Spleen (tissue), 11 donors: Measurements from ENCODE around the gene RBM39. TPM values are rescaled to one million over a fixed set of nuclear protein-coding genes. Genes with fewer than 3 reads are reported as not detected.
A peak's percentile ranks its signal among the peaks of the same experiment; 100 is the strongest.

Source experiments
- DNase-seq: peaks from one replicate; pipeline ENCODE4 v3.0.0-alpha.2; 2020
- H3K27ac ChIP-seq, 8 donors: fragments of 200-600 bp; sonication (generic) in 7 of 8; 1 replicate in 4 of 8; 2 replicates in 4 of 8; pipeline versions ENCODE4 v1.5.0 to v1.8.0; 2016 to 2021; ENCODE audit warnings: inconsistent platforms in 4 of 8, mild to moderate bottlenecking in 4 of 8, moderate library complexity in 1 of 8
- H3K27me3 ChIP-seq, 7 donors: fragments of 200-600 bp; sonication (generic) in 6 of 7; replicated peaks in 1 of 7; 1 replicate in 4 of 7; 2 replicates in 3 of 7; pipeline versions ENCODE4 v1.5.0 to v1.8.0; 2016 to 2021; ENCODE audit warnings: inconsistent platforms in 3 of 7, mild to moderate bottlenecking in 1 of 7
- H3K36me3 ChIP-seq, 6 donors: fragments of 200-600 bp; sonication (generic) in 5 of 6; 1 replicate in 4 of 6; 2 replicates in 2 of 6; pipeline versions ENCODE4 v1.5.0 to v1.8.0; 2016 to 2021; ENCODE audit warnings: inconsistent platforms in 2 of 6
- H3K4me1 ChIP-seq, 6 donors: fragments of 200-600 bp; sonication (generic) in 5 of 6; 1 replicate in 3 of 6; 2 replicates in 3 of 6; pipeline versions ENCODE4 v1.5.0 to v1.8.0; 2016 to 2021; ENCODE audit warnings: inconsistent platforms in 3 of 6
- H3K4me3 ChIP-seq, 8 donors: fragments of 200-600 bp; sonication (generic) in 7 of 8; 1 replicate in 4 of 8; 2 replicates in 4 of 8; pipeline versions ENCODE4 v1.5.0 to v1.8.0; 2016 to 2021; ENCODE audit warnings: inconsistent platforms in 4 of 8, mild to moderate bottlenecking in 4 of 8, moderate library complexity in 2 of 8
- H3K9me3 ChIP-seq, 8 donors: fragments of 200-600 bp; sonication (generic) in 7 of 8; 1 replicate in 4 of 8; 2 replicates in 4 of 8; pipeline versions ENCODE4 v1.5.0 to v1.8.0; 2016 to 2021; ENCODE audit warnings: inconsistent platforms in 4 of 8
- CTCF ChIP-seq, 11 experiments: fragments of 200-600 bp in 7 of 11; fragments of 450-650 bp in 4 of 11; sonication (generic) in 4 of 11; IDR thresholded peaks in 8 of 11; conservative IDR thresholded peaks in 3 of 11; 1 replicate in 7 of 11; 2 replicates in 4 of 11; pipeline versions ENCODE4 v1.4.0 to v1.8.0; 2016 to 2021; ENCODE audit warnings: antibody characterized with exemption in 11 of 11, inconsistent platforms in 4 of 11, mild to moderate bottlenecking in 1 of 11
- POLR2A ChIP-seq, 3 donors: fragments of 450-650 bp; IDR thresholded peaks; one replicate each; pipeline ENCODE4 v1.5.1; 2017; ENCODE audit warnings: antibody characterized with exemption in 3 of 3, mild to moderate bottlenecking in 1 of 3
- POLR2AphosphoS5 ChIP-seq, 3 donors: sonication (generic); formaldehyde crosslinking; IDR thresholded peaks; one replicate each; pipeline ENCODE4 v1.5.1; 2017; ENCODE audit warnings: antibody characterized with exemption in 3 of 3
- WGBS, 5 donors: extraction: QIAGEN DNeasy Blood & Tissue Kit in 3 of 5; methylation state at CpG; one replicate each; pipeline versions ENCODE4 v1.1.5 to v1.1.7; 2013 to 2018; 5-methylcytosine and 5-hydroxymethylcytosine counted together
- intact Hi-C: fragments of 100-400 bp; cut with DNase I; formaldehyde crosslinking; loops from one replicate; pipeline ENCODE4 v1.15.0; 2023; ENCODE audit warnings: low total_unique reads
- polyA plus RNA-seq, 3 donors: library from polyadenylated mRNA; stranded (reverse); fragments of 200-250 nt; gene quantifications; one replicate each; pipeline ENCODE4 v1.2.1, GENCODE V29; 2013
- total RNA-seq, 7 donors: library from RNA; depleted of rRNA in 3 of 7; stranded (reverse); fragments of >200 nt in 3 of 7; fragmentation: NEBNext Ultra II Directional in 4 of 7; extraction: Animal tissue kit (Norgen Biotek cat#: 25700) in 4 of 7; gene quantifications; one replicate each; pipeline versions ENCODE4 v1.1.0 to v1.2.1, GENCODE V29; 2016 to 2021
- donor health status: healthy with polysubstance abuse.
- donor health status: DM: no; HTN: no; CAD: no; lungs with moderate emphysema.
- donor health status: DM: no; HTN: no; CAD: no.
- donor health status: Bipolar disorder and iron deficiency.
- donor health status: healthy.
- donor health status: DM: no; HTN: no; CAD: no.
- donor health status: DM: yes; HTN: yes; CAD: no.

RBM39 gene
- total and polyA plus RNA-seq, 10 donors = 287 to 649 (median 414) TPM

- H3K4me1 ChIP-seq = peaks cover 16 to 96% (median 50%) of the 10 kb centered on the region in 6 donors
- TF ChIP-seq POLR2AphosphoS5 (IDR thresholded peaks at IDR 0.05) (peak in 1 of 3 donors; percentile 10), POLR2A (IDR thresholded peaks at IDR 0.05) (no peak), CTCF (IDR thresholded peaks at IDR 0.05 in 8 of 11, conservative IDR thresholded peaks at IDR 0.05 in 3 of 11) (no peak)
- DNase-seq = no peak
- intact Hi-C loops = no loop called here
- WGBS, 5 donors = 69 to 80% (median 78%) methylated on average over 6 of the region's 6 CpGs
- peak overlapping the region in 1 of 8 donors; percentile 41 for H3K27ac ChIP-seq
- no peak overlapping the region for H3K4me3 ChIP-seq
- no peaks in the 10 kb centered on the region for H3K9me3 ChIP-seq
- H3K36me3 ChIP-seq = peaks cover 6 to 100% (median 91%) of the 10 kb centered on the region in 6 donors
- H3K27me3 ChIP-seq = no peaks in the 10 kb centered on the region
Observed at GRCh38 chr20:35711588-35712209, 30.4 kb downstream of the RBM39 start.

GRCh38 chr20:35710884-35711587, 31.0 kb downstream of the RBM39 start:
- intact Hi-C loops = no loop called here
- WGBS, 5 donors = 73 to 88% (median 82%) methylated on average over 6 of the region's 6 CpGs

GRCh38 chr20:35710039-35710438, 32.0 kb downstream of the RBM39 start:
- H3K4me1 ChIP-seq = peaks cover 16 to 85% (median 46%) of the 10 kb centered on the region in 6 donors
- no peak for TF ChIP-seq POLR2AphosphoS5 (IDR thresholded peaks at IDR 0.05)
- no peak for TF ChIP-seq CTCF (IDR thresholded peaks at IDR 0.05 in 8 of 11, conservative IDR thresholded peaks at IDR 0.05 in 3 of 11)
- no peak for TF ChIP-seq POLR2A (IDR thresholded peaks at IDR 0.05)
- DNase-seq = no peak
- H3K36me3 ChIP-seq = peaks cover 5 to 100% (median 91%) of the 10 kb centered on the region in 6 donors
- H3K27me3 ChIP-seq = no peaks in the 10 kb centered on the region
- H3K9me3 ChIP-seq = no peaks in the 10 kb centered on the region
- no peak overlapping the region for H3K4me3 ChIP-seq
- intact Hi-C loops = no loop called here
- no peak overlapping the region for H3K27ac ChIP-seq

More at GRCh38 chr20:35710884-35711587, 31.0 kb downstream of the RBM39 start:
- Histone ChIP-seq H3K27me3 (no peaks in the 10 kb centered on the region), H3K4me1 (peaks cover 16 to 95% (median 50%) of the 10 kb centered on the region in 6 donors), H3K9me3 (no peaks in the 10 kb centered on the region), H3K36me3 (peaks cover 6 to 100% (median 91%) of the 10 kb centered on the region in 6 donors), H3K4me3 (no peak overlapping the region), H3K27ac (peak overlapping the region in 1 of 8 donors; percentile 41)
- no peak for DNase-seq
- no peak for TF ChIP-seq POLR2A (IDR thresholded peaks at IDR 0.05)
- no peak for TF ChIP-seq CTCF (IDR thresholded peaks at IDR 0.05 in 8 of 11, conservative IDR thresholded peaks at IDR 0.05 in 3 of 11)
- TF ChIP-seq POLR2AphosphoS5 (IDR thresholded peaks at IDR 0.05) = no peak

GRCh38 chr20:35709259-35709658, 32.8 kb downstream of the RBM39 start:
- intact Hi-C loops = no loop called here
- Histone ChIP-seq H3K36me3 (peaks cover 9 to 100% (median 91%) of the 10 kb centered on the region in 6 donors), H3K4me1 (peaks cover 16 to 85% (median 50%) of the 10 kb centered on the region in 6 donors), H3K4me3 (no peak overlapping the region), H3K27me3 (no peaks in the 10 kb centered on the region), H3K27ac (peak overlapping the region in 1 of 8 donors; percentile 4), H3K9me3 (no peaks in the 10 kb centered on the region)
- DNase-seq = no peak
- TF ChIP-seq CTCF (IDR thresholded peaks at IDR 0.05 in 8 of 11, conservative IDR thresholded peaks at IDR 0.05 in 3 of 11) (no peak), POLR2AphosphoS5 (IDR thresholded peaks at IDR 0.05) (peak in 1 of 3 donors; percentile 29), POLR2A (IDR thresholded peaks at IDR 0.05) (no peak)
- 77 to 90% (median 83%) methylated on average over 1 of the region's 1 CpG for WGBS, 5 donors
